Hepatocyte (in vitro differentiated cells): Measurements from ENCODE around the gene TRPM2. TPM values are rescaled to one million over a fixed set of nuclear protein-coding genes. Genes with fewer than 3 reads are reported as not detected.
A peak's percentile ranks its signal among the peaks of the same experiment; 100 is the strongest.

Experiments
- DNase-seq: peaks from one replicate; pipeline ENCODE4 v3.0.0-alpha.2; 2016; ENCODE audit warnings: low spot score
- H2AFZ ChIP-seq: fragments of 200-600 bp; sonication (generic); 2 replicates; pipeline ENCODE4 v1.6.0; 2016; ENCODE audit warnings: antibody characterized with exemption, mild to moderate bottlenecking
- H3K27ac ChIP-seq: fragments of 200-600 bp; sonication (generic); 2 replicates; pipeline ENCODE4 v1.5.1; 2016; ENCODE audit warnings: mild to moderate bottlenecking
- H3K27me3 ChIP-seq: fragments of 200-600 bp; sonication (generic); 2 replicates; pipeline ENCODE4 v1.6.1; 2016
- H3K36me3 ChIP-seq: fragments of 200-600 bp; sonication (generic); replicated peaks from 2 replicates; pipeline ENCODE4 v1.5.1; 2016; ENCODE audit warnings: low read depth; ENCODE audit not compliant: insufficient read depth
- H3K4me1 ChIP-seq: fragments of 200-600 bp; sonication (generic); 2 replicates; pipeline ENCODE4 v1.5.1; 2016; ENCODE audit warnings: mild to moderate bottlenecking, moderate library complexity; ENCODE audit not compliant: insufficient read depth
- H3K4me2 ChIP-seq: fragments of 200-600 bp; sonication (generic); 2 replicates; pipeline ENCODE4 v1.6.0; 2016
- H3K4me3 ChIP-seq: fragments of 200-600 bp; sonication (generic); 2 replicates; pipeline ENCODE4 v1.5.1; 2016; ENCODE audit warnings: mild to moderate bottlenecking
- H3K79me2 ChIP-seq: fragments of 200-600 bp; sonication (generic); 2 replicates; pipeline ENCODE4 v1.6.0; 2017; ENCODE audit warnings: mild to moderate bottlenecking
- H3K9me2 ChIP-seq: fragments of 200-600 bp; sonication (generic); replicated peaks from 2 replicates; pipeline ENCODE4 v1.6.0; 2017; ENCODE audit warnings: mild to moderate bottlenecking; ENCODE audit not compliant: insufficient read depth
- H3K9me3 ChIP-seq: fragments of 200-600 bp; sonication (generic); 2 replicates; pipeline ENCODE4 v1.5.1; 2016; ENCODE audit warnings: low read depth, mild to moderate bottlenecking
- H4K20me1 ChIP-seq: fragments of 200-600 bp; sonication (generic); 2 replicates; pipeline ENCODE4 v1.6.0; 2016; ENCODE audit warnings: mild to moderate bottlenecking; ENCODE audit not compliant: insufficient read depth, poor library complexity, severe bottlenecking
- EZH2 ChIP-seq: fragments of 200-600 bp; sonication (generic); IDR thresholded peaks from 2 replicates; pipeline ENCODE4 v1.6.1; 2016; ENCODE audit warnings: antibody characterized with exemption, mild to moderate bottlenecking, borderline replicate concordance
- EZH2phosphoT487 ChIP-seq: fragments of 200-600 bp; sonication (generic); IDR thresholded peaks from one replicate; pipeline ENCODE4 v1.6.1; 2018; ENCODE audit warnings: antibody characterized with exemption, mild to moderate bottlenecking, low read depth, moderate library complexity; ENCODE audit not compliant: unreplicated experiment, severe bottlenecking
- WGBS: methylation state at CpG from one replicate; pipeline ENCODE4 v1.1.6; 2016; ENCODE audit warnings: low lambda C conversion rate; ENCODE audit errors: missing lambda C conversion rate; 5-methylcytosine and 5-hydroxymethylcytosine counted together
- polyA plus RNA-seq: library from polyadenylated mRNA; unstranded; fragments of >200 nt; fragmentation: Nextera tagmentation; extraction: Ambion mirVana; gene quantifications from 2 replicates; pipeline ENCODE4 v1.2.1, GENCODE V29; 2016
- total RNA-seq: library from RNA; depleted of rRNA; stranded (reverse); fragments of >200 nt; gene quantifications from 2 replicates; pipeline ENCODE4 v1.2.3, GENCODE V29; 2014
- TF ChIP-seq, protein P1 (sequence below): fragments of 200-600 bp; sonication (generic); IDR thresholded peaks from 2 replicates; pipeline ENCODE4 v1.5.1; 2016; ENCODE audit warnings: antibody characterized with exemption, mild to moderate bottlenecking; ENCODE audit not compliant: poor library complexity

TRPM2 gene
- total RNA-seq: 0.24 and 0.50 TPM in 2 replicates
- 0.25 TPM in 1 of 2 replicates, not detected in the other for polyA plus RNA-seq

DNA sequence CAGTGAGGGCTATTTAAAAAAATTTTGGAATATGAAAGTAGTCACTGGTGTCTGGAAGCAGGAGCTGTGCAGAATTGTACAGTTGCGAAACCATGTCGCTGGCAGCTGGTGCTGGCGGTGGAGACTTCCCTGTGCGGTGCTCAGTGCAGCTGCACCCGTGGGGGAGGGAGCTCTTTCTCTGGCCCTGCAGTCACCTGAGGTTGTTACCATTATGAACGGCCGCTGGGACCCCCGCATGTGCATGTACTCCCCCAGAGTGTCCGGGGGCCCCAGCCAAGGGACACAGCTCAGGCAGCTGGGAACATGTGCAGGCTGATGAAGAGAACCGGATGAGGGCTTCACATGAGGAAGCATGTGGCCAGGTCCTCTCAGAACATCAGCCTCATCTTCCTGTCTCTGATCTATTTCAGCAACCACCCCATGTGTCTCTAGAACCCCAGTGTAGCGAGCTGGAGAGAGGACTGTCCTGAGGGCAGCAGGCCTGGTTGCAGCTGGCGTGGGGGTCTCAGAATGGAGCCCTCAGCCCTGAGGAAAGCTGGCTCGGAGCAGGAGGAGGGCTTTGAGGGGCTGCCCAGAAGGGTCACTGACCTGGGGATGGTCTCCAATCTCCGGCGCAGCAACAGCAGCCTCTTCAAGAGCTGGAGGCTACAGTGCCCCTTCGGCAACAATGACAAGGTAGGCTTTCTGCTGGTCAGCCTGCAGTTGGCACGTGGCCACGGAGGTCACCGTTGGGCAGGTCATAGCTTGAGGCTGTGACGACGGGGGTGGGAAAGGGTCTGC is at the start of gene TRPM2:
TSS of gene TRPM2 (plus strand) at position 431 of the 780 bp plus-strand sequence. CDS start at position 511, 80 bp downstream.
- H3K9me3 ChIP-seq: no peaks in the 10 kb centered on the region
- H3K4me1 ChIP-seq: no peaks in the 10 kb centered on the region
- TF ChIP-seq EZH2: no peak
- TF ChIP-seq, protein P1, sequence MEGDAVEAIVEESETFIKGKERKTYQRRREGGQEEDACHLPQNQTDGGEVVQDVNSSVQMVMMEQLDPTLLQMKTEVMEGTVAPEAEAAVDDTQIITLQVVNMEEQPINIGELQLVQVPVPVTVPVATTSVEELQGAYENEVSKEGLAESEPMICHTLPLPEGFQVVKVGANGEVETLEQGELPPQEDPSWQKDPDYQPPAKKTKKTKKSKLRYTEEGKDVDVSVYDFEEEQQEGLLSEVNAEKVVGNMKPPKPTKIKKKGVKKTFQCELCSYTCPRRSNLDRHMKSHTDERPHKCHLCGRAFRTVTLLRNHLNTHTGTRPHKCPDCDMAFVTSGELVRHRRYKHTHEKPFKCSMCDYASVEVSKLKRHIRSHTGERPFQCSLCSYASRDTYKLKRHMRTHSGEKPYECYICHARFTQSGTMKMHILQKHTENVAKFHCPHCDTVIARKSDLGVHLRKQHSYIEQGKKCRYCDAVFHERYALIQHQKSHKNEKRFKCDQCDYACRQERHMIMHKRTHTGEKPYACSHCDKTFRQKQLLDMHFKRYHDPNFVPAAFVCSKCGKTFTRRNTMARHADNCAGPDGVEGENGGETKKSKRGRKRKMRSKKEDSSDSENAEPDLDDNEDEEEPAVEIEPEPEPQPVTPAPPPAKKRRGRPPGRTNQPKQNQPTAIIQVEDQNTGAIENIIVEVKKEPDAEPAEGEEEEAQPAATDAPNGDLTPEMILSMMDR: no peak
- no peak for TF ChIP-seq EZH2phosphoT487
- no peaks in the 10 kb centered on the region for H3K36me3 ChIP-seq
- no peak within 1 kb of the TSS for H3K4me3 ChIP-seq
- no peaks in the 10 kb centered on the region for H3K27me3 ChIP-seq
- no peak for DNase-seq
- H3K79me2 ChIP-seq: no peaks in the 10 kb centered on the region
- H4K20me1 ChIP-seq: no peaks in the 10 kb centered on the region
- H3K27ac ChIP-seq: no peak within 1 kb of the TSS
- WGBS: 89% methylated on average over 21 of the region's 21 CpGs
- no peaks in the 10 kb centered on the region for H3K9me2 ChIP-seq
- H3K4me2 ChIP-seq: no peak within 1 kb of the TSS
- H2AFZ ChIP-seq: no peak within 1 kb of the TSS

- Histone ChIP-seq H3K27ac (peak overlapping the region; percentile 85), H3K9me3 (no peaks in the 10 kb centered on the region), H3K9me2 (no peaks in the 10 kb centered on the region), H2AFZ (no peak overlapping the region), H4K20me1 (peaks cover 23% of the 10 kb centered on the region), H3K4me3 (no peak overlapping the region), H3K4me1 (peaks cover 42% of the 10 kb centered on the region), H3K27me3 (no peaks in the 10 kb centered on the region), H3K36me3 (no peaks in the 10 kb centered on the region), H3K79me2 (peaks cover 50% of the 10 kb centered on the region), H3K4me2 (peak overlapping the region; percentile 21)
- 73% methylated on average over 16 of the region's 16 CpGs for WGBS
- no peak for TF ChIP-seq EZH2
- TF ChIP-seq EZH2phosphoT487: no peak
- TF ChIP-seq, protein P1: no peak
- DNase-seq: no peak
These were observed 49.3 kb upstream of the TRPM2 start for GRCh38 chr21:44304011-44304616.

DNA sequence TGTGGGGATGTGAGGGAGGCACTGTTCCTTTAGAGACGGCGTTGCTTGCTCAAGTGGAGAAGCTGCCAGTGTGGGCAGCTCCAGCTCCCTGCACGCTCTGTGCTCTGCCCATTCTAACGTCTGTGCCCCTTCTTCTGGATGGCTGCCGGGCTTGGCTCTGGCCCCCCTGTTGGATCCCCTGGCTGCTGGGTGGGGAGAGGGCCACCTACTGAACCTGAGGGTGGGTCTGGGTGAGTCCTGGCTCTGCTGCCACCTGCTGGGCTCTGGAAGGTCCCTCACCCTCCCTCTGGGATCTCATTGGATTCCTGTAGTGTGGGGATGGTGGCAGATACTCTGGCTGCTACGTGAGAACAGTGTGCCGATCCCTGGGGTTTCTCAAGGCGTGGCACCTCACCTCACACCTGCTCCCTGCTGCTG is 48.5 kb upstream of the TRPM2 start:
- Histone ChIP-seq H3K4me1 (peaks cover 39% of the 10 kb centered on the region), H3K9me3 (no peaks in the 10 kb centered on the region), H3K4me3 (no peak overlapping the region), H3K4me2 (peak overlapping the region; percentile 34), H3K36me3 (no peaks in the 10 kb centered on the region), H2AFZ (no peak overlapping the region), H3K27ac (peak overlapping the region; percentile 85), H3K27me3 (no peaks in the 10 kb centered on the region), H4K20me1 (peaks cover 23% of the 10 kb centered on the region), H3K9me2 (no peaks in the 10 kb centered on the region), H3K79me2 (peaks cover 49% of the 10 kb centered on the region)
- 47% methylated on average over 8 of the region's 8 CpGs for WGBS
- peak; percentile 82 for DNase-seq
- TF ChIP-seq, protein P1: peak; percentile 72
- no peak for TF ChIP-seq EZH2
- no peak for TF ChIP-seq EZH2phosphoT487
